Activated CD4-positive, CD25-positive, alpha-beta regulatory T cell treated with anti-CD3 and anti-CD28 coated beads, Interleukin-2, amount 50 U/mL, for 24 hours (primary cell): Measurements from ENCODE around the gene RTN4RL1.

ENCODE experiments used
- ATAC-seq, 2 donors: fragments of 150-1000 bp; cut with Tn5 transposase; one replicate each; pipeline ENCODE4 v1.10.0; 2021; ENCODE audit warnings: mild to moderate bottlenecking in 1 of 2, moderate library complexity in 1 of 2

The RTN4RL1 gene

DNA sequence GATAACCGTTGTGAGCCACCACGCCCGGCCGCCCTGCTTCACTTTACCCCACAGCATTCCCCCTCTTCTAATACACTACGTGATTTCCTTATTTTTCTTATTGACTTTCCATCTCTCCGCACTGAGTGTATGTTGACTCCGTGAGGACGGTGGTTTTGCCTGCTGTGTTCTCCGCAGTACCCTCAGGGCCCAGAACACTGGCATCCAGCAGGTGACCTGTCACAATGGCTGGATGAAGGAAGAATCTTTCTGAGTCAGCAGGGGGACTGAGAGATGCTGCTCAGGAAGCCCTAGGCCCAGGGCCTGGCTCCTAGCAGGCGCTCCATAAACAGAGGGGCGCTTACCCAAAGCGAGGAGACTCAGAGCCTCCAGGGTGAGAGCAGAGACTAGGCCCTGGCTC, 79.5 kb downstream of the RTN4RL1 start:
- no peak for ATAC-seq

DNA sequence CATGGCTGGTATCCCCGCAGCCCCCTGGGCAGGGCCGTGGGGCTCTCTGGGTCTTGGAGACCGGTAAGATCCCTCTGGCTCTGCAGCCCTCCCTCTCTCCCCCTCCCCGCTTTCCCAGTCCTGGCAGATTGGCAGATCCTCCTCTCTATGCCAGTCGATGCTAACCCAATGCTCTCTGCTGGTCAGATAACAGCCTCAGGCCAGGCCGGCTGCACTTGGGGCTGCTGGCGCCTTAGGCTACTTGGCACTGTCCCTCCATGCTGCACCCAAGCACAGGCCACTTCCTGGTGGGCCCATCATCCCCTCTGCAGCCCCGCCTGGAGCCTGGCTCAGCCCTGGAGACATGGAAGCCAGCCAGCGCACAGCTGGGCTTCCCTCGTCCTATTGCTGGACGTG, 81.7 kb downstream of the RTN4RL1 start:
- no peak for ATAC-seq

DNA sequence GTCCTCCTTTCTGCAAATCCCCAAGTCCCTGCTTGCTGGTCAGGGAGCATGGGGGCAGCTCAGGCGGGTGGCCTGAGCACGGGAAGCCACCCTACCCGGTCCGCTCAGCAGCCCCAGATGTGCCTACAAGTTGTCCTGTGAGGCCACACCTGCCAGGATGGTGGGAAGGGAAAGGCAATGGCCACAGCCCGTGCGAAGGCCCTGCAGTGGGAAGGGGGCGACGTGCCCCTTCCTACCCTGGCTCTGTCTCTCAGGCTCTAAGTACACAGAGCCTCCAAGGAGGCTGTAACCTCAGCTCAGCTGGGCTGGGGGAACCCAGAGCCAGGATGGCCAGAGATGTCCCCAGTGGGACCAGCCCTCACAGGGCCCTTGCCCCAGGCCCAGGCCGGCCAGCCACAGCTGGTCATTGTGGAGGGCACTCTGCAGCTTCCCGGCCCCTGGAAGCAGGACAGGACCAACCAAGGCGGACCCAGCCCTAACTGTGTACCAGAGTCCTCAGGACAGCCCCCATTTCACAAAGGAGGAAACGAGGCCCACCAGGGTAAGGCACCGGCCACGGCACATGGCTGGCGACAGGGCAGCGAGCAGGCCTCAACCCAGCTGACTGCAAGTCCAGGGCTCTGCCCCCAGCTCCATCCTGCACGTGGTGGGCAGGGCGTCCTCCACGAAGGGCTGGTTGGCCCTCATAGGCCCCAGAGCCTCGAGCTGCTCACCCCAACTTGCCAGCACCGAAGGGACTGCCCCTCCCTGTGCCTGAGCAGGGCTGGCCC, 82.3 kb downstream of the RTN4RL1 start:
- no peak for ATAC-seq

DNA sequence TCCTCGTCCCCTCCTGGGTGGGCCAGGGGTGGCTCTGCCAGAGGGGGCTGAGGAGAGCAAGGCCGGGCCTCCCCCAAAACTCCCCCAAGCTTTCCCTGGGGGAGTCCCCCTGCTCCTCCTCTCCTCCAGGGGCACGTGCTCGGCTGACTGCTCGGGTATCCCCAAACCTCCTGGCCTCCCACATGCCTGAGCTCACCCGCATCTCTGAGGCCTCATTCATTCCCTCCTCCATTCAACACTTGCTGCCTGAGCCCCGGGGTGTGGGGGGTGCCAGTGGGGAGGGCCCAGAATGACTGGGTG, 83.1 kb downstream of the RTN4RL1 start:
- ATAC-seq, result no peak

GRCh38 chr17:1941272-1942065, 83.7 kb downstream of the RTN4RL1 start:
- ATAC-seq, result no peak

DNA sequence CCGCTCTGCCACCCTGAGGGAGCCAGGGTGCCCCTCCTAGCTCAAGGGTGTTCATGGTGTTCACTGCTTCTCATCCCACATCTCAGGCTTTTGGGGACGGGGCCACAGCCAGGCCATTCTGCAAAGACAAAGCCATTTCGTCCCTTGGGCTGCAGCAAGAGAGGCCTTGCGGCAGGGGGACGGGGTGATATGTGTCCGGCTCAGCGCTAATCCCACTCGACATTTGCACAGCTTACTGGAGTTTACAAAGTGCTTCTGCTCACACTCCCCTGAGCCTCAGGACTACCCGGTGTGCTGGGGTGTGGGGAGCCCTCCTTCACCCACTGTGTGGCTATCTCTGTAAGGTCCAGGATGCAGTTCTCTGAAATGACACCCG, 84.3 kb downstream of the RTN4RL1 start:
- no peak for ATAC-seq

DNA sequence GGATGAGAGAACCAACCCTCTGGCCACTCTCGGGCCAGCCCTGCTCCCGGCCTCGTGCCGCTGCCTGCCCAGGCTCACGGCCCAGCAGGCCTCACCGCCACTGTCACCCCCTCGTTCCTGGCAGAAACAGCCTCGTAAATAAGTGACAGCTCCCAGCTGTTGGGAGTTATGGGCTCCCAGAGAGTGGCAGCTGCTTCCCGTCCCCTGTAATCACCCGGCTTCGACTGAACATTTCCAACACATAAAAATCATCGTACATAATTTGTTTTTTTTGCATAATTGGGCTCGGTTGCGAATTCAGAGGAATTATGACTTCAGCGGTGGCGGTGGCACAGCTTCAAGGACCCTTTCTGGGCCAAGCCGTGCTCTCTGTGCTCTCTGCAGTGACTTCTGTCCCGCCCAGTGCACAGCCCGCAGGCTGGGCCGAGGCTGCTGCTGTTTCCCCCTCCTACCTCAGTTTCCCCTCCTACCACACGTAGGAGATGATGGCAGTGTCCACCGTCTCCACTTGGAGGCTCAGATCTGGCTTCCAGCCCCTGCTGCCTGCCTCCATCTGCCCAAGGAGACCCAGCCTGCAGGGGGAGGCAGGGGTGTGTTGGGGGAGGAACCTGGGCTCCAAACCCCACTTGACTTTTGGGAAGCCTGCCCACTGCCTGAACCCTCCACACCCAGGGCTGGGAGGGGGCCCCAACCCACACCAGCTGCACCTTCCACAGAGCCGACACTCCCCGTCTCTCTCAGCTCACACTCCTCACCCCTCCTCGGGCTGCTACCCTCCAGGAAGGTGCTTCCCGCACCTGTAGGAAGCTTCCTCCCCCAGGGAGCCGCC, 84.9 kb downstream of the RTN4RL1 start:
- no peak for ATAC-seq

DNA sequence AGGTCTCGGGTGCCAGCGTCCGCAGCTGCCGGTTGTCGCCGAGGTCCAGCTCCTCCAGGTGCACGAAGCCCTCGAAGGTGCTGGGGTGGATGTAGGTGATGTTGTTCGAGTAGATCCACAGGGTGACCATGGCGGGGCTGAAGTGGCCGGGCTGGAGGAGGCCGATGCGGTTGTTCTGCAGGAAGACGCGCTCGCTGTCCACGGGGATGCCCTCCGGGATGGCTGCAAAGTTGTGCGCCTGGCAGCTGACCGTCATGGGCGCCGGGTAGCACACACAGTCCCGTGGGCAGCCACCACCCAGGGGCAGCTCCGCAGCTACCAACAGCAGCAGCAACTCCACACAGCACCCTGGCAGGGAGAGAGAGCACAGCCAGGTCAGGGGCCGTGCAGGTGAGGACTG, 87.7 kb downstream of the RTN4RL1 start:
- no peak for ATAC-seq

- no peak for ATAC-seq
Measured at GRCh38 chr17:1936766-1937165, 88.4 kb downstream of the RTN4RL1 start.

- no peak for ATAC-seq
Measured at GRCh38 chr17:1934901-1935300, 90.2 kb downstream of the RTN4RL1 start.

GRCh38 chr17:1933875-1934715, 91.0 kb downstream of the RTN4RL1 start:
- no peak for ATAC-seq

- no peak for ATAC-seq
Measured at GRCh38 chr17:1931844-1932579, 93.1 kb downstream of the RTN4RL1 start.

DNA sequence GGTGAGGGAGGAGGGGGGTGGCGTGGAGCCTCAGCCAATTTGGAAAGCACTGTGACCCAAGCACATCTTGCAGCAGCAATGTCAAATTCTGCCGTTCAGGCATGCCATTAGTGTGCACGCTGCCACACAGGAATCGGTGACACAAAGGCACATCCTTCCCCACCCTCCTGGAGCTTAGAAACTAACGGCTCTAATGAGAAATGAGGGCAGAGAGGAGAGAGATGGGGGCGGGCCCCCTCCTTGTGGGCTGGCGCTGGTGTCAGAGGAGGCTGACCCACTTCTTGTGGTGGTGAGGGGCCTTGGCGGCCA, 94.8 kb downstream of the RTN4RL1 start:
- ATAC-seq, result no peak

DNA sequence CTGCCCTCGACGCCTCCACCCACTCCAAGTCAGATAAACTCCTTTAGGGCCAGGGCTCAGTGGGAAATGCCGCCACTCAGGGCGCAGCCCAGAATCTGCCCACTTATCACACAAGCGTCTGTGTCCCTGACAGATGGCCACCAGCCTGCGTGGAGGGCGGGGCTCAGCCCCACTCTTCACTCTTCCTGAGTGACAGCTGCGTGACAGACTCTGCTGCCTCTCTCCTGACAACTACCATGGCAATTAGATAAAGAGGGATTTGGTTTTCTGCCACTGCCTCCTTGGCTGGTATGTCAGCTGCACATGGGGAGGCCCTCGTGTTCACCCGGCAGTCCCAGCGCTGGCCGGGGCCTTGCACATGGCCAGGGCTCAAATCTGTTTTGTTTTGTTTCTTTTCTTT, 96.2 kb downstream of the RTN4RL1 start:
- no peak for ATAC-seq

GRCh38 chr17:1920948-1921351, 104.2 kb downstream of the RTN4RL1 start:
- no peak for ATAC-seq

DNA sequence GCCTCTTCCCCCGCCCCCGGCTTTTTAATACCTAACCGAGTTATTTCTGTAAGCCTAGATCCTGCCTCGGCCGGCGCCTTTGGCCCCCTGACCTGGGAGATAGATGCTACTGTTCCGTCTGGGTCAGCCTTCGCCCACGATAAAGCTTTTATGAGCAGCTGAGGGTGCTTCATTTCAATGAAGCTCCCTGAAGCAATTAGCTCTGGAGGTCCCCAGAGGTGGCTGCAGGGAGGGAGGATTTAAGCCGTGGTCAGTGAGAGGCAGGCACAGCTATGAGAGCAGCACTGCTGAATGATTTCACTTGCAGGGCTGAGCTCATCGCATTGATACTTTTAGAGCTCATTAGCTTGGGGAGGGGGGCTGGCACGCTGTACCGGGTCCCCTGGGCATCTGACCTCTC, 105.9 kb downstream of the RTN4RL1 start:
- ATAC-seq, result no peak

DNA sequence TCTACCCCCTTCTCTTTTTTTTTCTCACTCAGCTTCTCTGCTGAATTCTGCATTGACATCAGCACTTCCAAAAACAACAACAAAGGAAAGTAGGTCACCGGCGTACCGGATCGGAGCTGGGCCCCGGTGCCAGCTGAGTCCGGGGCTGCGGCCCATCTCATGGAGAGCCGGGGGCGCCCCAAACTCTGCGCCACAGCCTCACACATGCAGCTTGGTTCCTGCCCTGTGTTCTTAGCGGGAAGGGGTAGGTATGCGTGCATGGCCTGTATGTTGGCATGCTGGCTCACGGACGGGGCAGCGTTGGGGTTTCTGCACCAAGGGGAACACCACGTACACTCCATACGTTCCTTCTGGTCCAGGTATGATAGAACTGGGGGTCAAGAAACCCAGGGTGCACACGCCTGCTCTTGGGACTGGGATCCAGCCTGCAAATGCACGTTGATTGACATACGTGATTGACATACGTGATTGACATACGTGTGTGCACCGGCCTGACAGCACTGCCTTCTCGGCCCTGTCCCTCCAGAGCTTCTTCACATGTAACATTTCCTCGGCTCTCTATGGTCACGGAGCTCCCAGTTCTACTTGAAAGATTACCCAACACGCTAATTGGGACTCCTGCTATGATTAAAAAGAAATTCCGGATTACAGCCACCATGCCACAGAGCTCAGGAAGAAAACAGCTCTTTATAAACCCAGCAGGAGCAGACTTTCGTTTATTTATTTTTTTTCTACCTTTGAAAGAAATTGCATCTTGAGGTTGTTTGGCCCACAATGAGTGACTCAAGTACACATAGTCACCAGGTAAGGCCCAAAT, 106.6 kb downstream of the RTN4RL1 start:
- ATAC-seq, result no peak

DNA sequence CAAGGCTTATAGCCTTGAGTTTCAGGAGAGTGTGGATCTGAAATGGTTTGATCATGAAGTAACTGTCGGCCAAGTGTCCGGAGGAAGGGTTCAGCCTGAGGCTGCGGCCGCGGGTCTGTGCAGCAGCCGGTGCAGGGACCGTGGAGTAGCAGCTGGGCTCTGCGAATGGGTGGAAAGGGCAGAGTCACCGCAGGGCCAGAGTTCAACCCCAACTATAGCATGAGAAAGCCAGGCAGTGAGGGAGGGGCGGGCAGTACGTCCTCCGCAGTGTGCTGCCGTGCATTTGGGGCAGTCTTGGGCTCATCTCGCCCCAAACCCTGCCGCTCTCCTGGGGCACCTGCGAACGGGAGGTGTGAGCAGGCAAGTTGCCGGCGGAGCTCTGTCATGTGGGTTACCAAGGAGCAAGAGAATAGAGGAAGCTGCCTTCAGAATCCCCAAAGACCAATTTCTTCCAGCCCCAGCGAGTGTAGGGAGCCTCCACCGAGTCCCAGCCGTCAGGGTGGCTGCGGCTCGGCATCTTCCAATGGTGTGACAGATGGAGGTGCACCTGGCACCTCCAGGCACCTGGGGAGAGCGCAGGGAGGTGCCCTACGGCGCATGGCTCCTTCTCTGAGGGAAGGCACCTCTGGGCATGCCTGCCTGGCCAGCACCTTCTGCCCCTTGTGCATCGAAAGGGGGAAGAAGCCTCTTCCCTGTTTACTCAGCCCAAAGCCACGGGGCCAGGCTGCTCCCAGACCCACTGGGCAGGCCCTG, 108.0 kb downstream of the RTN4RL1 start:
- ATAC-seq, result no peak

- no peak for ATAC-seq
Measured at GRCh38 chr17:1916316-1916715, 108.8 kb downstream of the RTN4RL1 start.

GRCh38 chr17:1915889-1916288, 109.2 kb downstream of the RTN4RL1 start:
- ATAC-seq, result no peak
